ENCODE results near the gene ARFGEF3.

DNA sequence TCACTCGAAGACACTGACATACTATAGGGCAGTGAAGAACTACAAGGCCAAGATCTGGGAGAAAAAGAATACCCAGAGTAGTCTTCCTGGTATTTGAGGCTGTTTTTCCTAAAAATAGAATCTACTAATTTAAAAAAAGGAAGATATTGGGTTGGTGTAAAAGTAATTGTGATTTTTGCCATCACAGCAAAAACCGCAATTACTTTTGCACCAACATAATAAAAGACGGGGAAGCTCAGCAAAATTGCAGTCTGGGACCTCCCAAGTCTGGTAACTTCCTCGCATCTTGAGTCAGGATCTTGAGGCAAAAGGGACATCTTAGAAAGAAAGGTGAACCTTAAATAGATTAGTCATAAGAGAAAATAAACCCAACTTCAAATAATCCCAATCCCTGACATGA lies 138.7 kb downstream of the ARFGEF3 start:
- TF ChIP-seq, protein P1, sequence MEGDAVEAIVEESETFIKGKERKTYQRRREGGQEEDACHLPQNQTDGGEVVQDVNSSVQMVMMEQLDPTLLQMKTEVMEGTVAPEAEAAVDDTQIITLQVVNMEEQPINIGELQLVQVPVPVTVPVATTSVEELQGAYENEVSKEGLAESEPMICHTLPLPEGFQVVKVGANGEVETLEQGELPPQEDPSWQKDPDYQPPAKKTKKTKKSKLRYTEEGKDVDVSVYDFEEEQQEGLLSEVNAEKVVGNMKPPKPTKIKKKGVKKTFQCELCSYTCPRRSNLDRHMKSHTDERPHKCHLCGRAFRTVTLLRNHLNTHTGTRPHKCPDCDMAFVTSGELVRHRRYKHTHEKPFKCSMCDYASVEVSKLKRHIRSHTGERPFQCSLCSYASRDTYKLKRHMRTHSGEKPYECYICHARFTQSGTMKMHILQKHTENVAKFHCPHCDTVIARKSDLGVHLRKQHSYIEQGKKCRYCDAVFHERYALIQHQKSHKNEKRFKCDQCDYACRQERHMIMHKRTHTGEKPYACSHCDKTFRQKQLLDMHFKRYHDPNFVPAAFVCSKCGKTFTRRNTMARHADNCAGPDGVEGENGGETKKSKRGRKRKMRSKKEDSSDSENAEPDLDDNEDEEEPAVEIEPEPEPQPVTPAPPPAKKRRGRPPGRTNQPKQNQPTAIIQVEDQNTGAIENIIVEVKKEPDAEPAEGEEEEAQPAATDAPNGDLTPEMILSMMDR (IDR thresholded peaks at IDR 0.05), result no peak
- no peak for TF ChIP-seq POLR2A (IDR thresholded peaks at IDR 0.05)
- TF ChIP-seq POLR2AphosphoS5 (IDR thresholded peaks at IDR 0.05), result no peak

Data from breast epithelium (tissue), 3 donors.